Coronary artery (tissue), 2 donors: ENCODE results near the gene TARP.
"Not testable (repeated sequence)": the region's sequence is repeated elsewhere in the genome, so short reads cannot be mapped to it uniquely, and the experiment has no call there.

Experiments
- DNase-seq: peaks from one replicate; pipeline ENCODE4 v3.0.0-alpha.2; 2017; ENCODE audit warnings: low spot score
- H3K27ac ChIP-seq, 2 donors: fragments of 200-600 bp; sonication (generic); one replicate each; pipeline ENCODE4 v1.5.1; 2016 to 2019
- H3K4me3 ChIP-seq: fragments of 200-600 bp; sonication (generic); 2 replicates; pipeline ENCODE4 v1.5.1; 2016; ENCODE audit warnings: mild to moderate bottlenecking, moderate library complexity
- TF ChIP-seq, protein P1 (sequence below): fragments of 200-600 bp; sonication (generic); IDR thresholded peaks from one replicate; pipeline ENCODE4 v1.5.1; 2019; ENCODE audit warnings: antibody characterized with exemption

The TARP gene

DNA sequence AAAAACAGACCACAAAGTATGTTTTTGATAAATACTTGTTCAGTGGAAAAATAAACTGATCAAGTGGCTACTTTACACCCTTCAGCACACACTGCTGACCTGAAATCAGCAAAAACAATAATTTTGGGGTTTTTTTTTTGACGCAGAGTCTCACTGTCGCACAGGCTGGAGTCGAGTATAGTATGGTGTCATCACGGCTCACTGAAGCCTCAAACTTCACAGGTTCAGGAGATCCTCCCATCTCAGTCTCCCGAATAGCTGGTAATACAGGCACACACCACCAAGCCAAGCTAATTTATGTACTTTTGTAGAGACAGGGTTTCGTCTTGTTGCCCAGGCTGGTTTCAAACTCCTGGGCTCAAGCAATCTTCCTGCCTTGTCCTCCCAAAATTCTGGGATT lies 30.6 kb downstream of the TARP start:
- Histone ChIP-seq H3K27ac (no peak overlapping the region), H3K4me3 (no peak overlapping the region)
- DNase-seq = no peak
- TF ChIP-seq, protein P1, sequence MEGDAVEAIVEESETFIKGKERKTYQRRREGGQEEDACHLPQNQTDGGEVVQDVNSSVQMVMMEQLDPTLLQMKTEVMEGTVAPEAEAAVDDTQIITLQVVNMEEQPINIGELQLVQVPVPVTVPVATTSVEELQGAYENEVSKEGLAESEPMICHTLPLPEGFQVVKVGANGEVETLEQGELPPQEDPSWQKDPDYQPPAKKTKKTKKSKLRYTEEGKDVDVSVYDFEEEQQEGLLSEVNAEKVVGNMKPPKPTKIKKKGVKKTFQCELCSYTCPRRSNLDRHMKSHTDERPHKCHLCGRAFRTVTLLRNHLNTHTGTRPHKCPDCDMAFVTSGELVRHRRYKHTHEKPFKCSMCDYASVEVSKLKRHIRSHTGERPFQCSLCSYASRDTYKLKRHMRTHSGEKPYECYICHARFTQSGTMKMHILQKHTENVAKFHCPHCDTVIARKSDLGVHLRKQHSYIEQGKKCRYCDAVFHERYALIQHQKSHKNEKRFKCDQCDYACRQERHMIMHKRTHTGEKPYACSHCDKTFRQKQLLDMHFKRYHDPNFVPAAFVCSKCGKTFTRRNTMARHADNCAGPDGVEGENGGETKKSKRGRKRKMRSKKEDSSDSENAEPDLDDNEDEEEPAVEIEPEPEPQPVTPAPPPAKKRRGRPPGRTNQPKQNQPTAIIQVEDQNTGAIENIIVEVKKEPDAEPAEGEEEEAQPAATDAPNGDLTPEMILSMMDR = no peak

DNA sequence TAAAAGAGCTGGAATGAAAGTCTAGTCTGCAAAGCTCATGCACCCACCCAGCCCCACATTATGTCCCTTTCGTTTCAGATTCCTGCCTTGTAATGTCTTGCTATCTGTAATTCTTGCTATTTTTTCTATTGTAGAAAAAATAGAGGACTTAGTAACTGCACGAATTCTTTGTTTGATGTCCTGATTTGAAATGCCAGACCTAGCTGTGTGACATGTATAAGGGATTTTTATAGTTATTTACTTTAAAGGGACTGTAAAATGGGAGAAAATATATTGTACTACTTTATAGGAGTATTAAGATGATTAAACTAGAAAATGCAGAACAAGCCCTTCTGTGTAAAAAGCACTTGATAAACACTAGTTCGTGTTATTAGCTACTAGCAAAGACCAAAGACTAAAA lies 32.4 kb downstream of the TARP start:
- H3K27ac ChIP-seq = no peak overlapping the region
- DNase-seq = no peak
- H3K4me3 ChIP-seq = no peak overlapping the region
- TF ChIP-seq, protein P1 = no peak

DNA sequence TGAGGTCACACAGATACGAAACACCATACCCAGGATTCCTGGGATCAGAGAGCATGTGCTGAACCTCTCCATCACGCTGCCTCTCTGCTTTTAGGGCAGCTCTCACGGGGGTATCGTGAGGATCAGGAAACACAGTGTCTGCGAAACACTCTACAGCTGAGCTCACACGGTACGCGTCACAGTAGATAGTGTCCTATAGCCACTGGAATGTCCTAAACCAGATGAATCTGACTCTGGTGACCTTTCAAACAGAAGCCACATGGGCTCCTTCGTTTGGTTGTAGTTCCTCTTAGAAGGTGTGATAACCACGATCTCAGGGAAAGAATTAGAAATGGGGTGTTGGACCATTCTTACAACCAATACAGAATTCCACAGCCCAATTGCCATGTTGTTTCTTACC lies 34.3 kb downstream of the TARP start:
- not testable (repeated sequence) for H3K27ac ChIP-seq, H3K4me3 ChIP-seq, DNase-seq

DNA sequence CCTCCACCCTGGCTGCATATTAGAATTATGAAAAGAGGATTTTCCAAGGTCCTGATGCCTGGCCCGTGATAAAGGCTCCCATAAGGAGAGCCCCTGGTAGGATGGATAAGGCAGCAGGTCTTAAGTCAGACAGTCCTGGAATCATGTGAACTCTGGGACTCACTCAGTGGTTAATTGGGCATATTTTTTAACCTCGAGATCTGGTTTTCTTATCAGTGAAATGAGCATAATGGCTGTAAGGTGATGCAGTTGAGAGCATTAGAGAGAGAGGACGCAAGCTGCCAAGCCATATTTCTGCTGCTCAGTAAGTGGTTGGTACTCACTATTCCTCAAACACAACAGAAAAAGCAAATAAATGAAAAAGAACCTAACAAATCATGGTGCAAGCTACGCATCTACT lies 37.8 kb downstream of the TARP start:
- Histone ChIP-seq H3K4me3 (no peak overlapping the region), H3K27ac (no peak overlapping the region)
- TF ChIP-seq, protein P1 = no peak
- DNase-seq = no peak

DNA sequence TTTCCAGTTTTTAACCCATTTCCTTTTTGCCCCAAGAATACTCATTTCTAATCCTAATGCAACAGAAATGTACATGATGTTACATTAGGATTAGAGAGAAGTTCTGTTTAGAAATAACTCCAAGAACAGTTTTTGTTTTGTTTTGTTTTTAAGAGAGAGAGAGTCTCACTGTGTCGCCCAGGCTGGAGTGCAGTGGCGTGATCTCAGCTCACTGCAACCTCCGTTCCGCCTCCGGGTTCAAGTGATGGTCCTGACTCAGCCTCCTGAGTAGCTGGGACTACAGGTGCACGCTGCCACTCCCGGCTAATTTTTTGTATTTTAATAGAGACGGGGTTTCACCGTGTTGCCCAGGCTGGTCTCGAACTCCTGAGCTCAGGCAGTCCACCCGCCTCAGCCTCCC lies 38.7 kb downstream of the TARP start:
- not testable (repeated sequence) for H3K4me3 ChIP-seq, H3K27ac ChIP-seq

DNA sequence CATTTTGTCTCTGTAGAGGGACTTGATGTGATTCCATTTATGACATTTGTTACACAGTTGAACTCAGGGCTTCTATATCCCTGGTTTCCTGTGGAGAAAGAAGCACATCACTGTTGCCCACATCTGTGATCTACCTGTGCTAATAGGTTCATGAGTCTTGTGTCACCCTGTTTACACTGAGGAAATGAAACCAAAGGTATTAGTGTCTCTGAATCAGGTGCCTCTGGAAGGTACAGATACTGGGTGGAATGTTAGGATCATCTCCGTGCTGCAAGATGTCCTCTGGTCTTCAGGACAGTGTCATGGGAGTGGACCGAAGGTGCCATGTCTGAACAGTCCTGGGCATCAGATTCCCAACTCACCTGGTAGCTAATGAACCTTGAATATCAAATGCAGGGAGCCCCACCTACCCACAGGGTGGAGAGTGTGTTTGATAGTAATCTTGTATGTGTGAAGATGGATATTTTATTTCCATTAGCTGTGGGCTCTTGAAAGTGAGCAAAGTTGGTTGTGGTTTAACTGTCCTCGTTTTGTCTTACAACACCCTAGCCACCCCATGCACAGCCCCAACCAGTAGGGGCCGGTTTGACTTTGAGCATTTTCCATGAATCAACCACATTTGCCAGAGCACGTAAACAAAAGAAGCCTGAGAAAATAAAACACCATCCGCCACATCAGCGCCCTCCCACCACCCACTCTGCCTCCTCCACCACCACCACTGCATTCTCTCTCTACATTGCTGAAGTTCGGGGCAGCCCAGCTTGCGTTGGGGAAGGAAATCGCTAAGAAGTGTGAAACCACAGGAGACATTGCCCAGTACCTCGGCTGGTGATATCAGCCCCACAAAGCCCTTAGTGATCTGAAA lies 40.7 kb downstream of the TARP start:
- TF ChIP-seq, protein P1 = no peak
- peak overlapping the region in 1 of 2 donors; percentile 40 for H3K27ac ChIP-seq
- DNase-seq = no peak
- H3K4me3 ChIP-seq = no peak overlapping the region

More for the DNA sequence above, 38.7 kb downstream of the TARP start:
- not testable (repeated sequence) for DNase-seq

DNA sequence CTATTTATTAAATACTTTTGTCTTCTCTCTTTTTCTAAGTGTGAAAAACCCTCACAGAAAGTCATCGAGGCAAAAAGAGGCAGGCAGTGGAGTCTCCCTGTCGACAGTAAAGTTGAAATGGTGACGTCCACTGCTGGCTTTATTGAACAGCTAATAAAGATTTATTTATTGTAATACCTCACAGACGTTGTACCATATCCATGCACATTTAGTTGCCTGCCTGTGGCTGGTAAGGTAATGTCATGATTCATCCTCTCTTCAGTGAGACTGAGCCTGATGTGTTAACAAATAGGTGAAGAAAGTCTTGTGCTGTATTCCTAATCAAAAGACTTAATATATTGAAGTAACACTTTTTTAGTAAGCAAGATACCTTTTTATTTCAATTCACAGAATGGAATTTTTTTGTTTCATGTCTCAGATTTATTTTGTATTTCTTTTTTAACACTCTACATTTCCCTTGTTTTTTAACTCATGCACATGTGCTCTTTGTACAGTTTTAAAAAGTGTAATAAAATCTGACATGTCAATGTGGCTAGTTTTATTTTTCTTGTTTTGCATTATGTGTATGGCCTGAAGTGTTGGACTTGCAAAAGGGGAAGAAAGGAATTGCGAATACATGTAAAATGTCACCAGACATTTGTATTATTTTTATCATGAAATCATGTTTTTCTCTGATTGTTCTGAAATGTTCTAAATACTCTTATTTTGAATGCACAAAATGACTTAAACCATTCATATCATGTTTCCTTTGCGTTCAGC lies 43.4 kb downstream of the TARP start:
- TF ChIP-seq, protein P1 = no peak
- no peak overlapping the region for H3K27ac ChIP-seq

DNA sequence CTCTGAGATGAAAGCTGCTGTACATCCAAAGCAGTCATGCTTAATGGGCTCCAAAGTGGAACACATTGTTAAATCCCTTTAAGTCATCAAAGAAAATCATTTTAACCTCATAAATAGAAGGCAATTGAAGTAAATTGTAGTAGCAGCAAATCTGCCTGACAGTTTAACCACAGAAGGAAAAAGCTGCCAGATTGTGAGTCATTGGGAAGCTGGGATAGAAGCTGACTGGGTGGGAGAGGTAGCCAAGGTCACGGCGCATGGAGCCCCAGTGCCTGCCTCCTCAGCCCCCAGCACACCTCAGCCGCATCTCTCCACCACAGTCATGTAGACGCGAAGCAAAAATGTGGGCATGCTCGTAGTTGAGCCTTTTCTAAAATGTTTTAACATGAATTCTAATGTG lies 44.0 kb downstream of the TARP start:
- TF ChIP-seq, protein P1 = no peak
- H3K4me3 ChIP-seq = no peak overlapping the region
- DNase-seq = no peak
- no peak overlapping the region for H3K27ac ChIP-seq

More for the DNA sequence above, 43.4 kb downstream of the TARP start:
- no peak for DNase-seq
- H3K4me3 ChIP-seq = no peak overlapping the region
